Caco-2 (cell line): Measurements from ENCODE around the gene IQSEC1. TPM values are rescaled to one million over a fixed set of nuclear protein-coding genes. Genes with fewer than 3 reads are reported as not detected.
A peak's percentile ranks its signal among the peaks of the same experiment; 100 is the strongest.

Experiments used
- BruUV-seq: library from RNA; stranded (reverse); fragments of 400-500 nt; replicated peaks from 2 replicates; lab custom pipeline; 2021; lab: Mats Ljungman, UMichigan
- CTCF ChIA-PET: fragments of 300-600 bp; sonication (Branson Sonifier 250); formaldehyde crosslinking; loops from one replicate; lab custom pipeline; 2022; ENCODE audit warnings: antibody characterized with exemption; lab: Charles Lee
- POLR2A ChIA-PET: fragments of 300-600 bp; sonication (Branson Sonifier 250); formaldehyde crosslinking; loops from one replicate; lab custom pipeline; 2022; ENCODE audit warnings: antibody characterized with exemption; lab: Charles Lee
- DNase-seq, 2 experiments: peaks; one replicate each; pipeline versions ENCODE4 v3.0.0 to v3.0.0-alpha.2; 2020 to 2022
- H3K27me3 ChIP-seq: replicated peaks from 2 replicates; pipeline ENCODE4 v1.6.0; 2011; ENCODE audit warnings: low read length; ENCODE audit not compliant: control insufficient read depth, insufficient read depth
- H3K36me3 ChIP-seq: 2 replicates; pipeline ENCODE4 v1.5.1; 2011; ENCODE audit warnings: low read length; ENCODE audit not compliant: control insufficient read depth, insufficient read depth
- H3K4me1 ChIP-seq: fragments of 250-450 bp; sonication (Bioruptor Pico); 2 replicates; pipeline ENCODE4 v1.5.1; 2020; ENCODE audit warnings: mild to moderate bottlenecking
- H3K4me3 ChIP-seq: 2 replicates; pipeline ENCODE4 v1.5.1; 2011; ENCODE audit warnings: low read depth, mild to moderate bottlenecking, control low read depth, low read length
- H3K9me3 ChIP-seq: fragments of 250-450 bp; sonication (Bioruptor Pico); 2 replicates; pipeline ENCODE4 v1.5.1; 2020; ENCODE audit warnings: mild to moderate bottlenecking, moderate library complexity
- H3K27ac Mint-ChIP-seq: one replicate; pipeline ENCODE4 v1.8.0; 2022; ENCODE audit warnings: mixed read lengths; ENCODE audit not compliant: unreplicated experiment
- H3K27me3 Mint-ChIP-seq: one replicate; pipeline ENCODE4 v1.8.0; 2022; ENCODE audit warnings: mixed read lengths; ENCODE audit not compliant: insufficient read depth, unreplicated experiment
- H3K36me3 Mint-ChIP-seq: one replicate; pipeline ENCODE4 v1.8.0; 2022; ENCODE audit warnings: mild to moderate bottlenecking, mixed read lengths; ENCODE audit not compliant: insufficient read depth, unreplicated experiment
- H3K4me1 Mint-ChIP-seq: one replicate; pipeline ENCODE4 v1.8.0; 2022; ENCODE audit warnings: low read depth, mixed read lengths; ENCODE audit not compliant: unreplicated experiment
- H3K4me3 Mint-ChIP-seq: one replicate; pipeline ENCODE4 v1.8.0; 2022; ENCODE audit warnings: mild to moderate bottlenecking, moderate library complexity, mixed read lengths; ENCODE audit not compliant: unreplicated experiment
- H3K9me3 Mint-ChIP-seq: one replicate; pipeline ENCODE4 v1.8.0; 2022; ENCODE audit warnings: mixed read lengths; ENCODE audit not compliant: unreplicated experiment
- CTCF ChIP-seq, 2 experiments: fragments of 200-600 bp in 1 of 2; IDR thresholded peaks; 1 replicate in 1 of 2; 2 replicates in 1 of 2; pipeline versions ENCODE4 v1.5.1 to v1.8.0; 2011 to 2022; ENCODE audit warnings: antibody characterized with exemption in 1 of 2, control low read depth in 1 of 2, inconsistent platforms in 1 of 2, low read depth in 1 of 2, low read length in 1 of 2, mild to moderate bottlenecking in 1 of 2, moderate library complexity in 1 of 2; ENCODE audit not compliant: insufficient read depth in 1 of 2, severe bottlenecking in 1 of 2, unreplicated experiment in 1 of 2
- intact Hi-C: fragments of 100-400 bp; cut with micrococcal nuclease; formaldehyde crosslinking; loops from one replicate; pipeline ENCODE4 v1.10.0; 2022; ENCODE audit not compliant: unreplicated experiment
- total RNA-seq: library from RNA; stranded (reverse); gene quantifications from 2 replicates; pipeline ENCODE4 v1.2.3, GENCODE V29; 2022

Gene IQSEC1
- total RNA-seq, 1 experiment from 2014 or later = 40.0 TPM

DNA sequence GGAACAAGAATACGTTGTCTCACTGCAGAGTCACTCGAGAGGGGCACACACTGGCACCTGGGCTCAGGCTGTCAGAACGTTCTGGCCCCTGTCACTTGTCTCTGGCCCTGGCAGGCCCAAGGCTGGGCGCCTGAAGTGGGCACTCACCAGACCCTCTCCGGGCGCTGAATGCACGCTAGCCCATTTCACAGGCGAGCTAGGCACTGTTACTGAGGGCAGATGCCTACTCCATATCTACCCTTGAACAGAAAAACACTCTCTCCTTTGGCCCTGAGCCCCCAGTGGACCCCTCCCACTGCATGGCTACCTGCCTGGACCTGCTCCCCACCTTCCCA is 42.3 kb upstream of the IQSEC1 start:
- H3K4me3 Mint-ChIP-seq = no peak overlapping the region
- no peaks in the 10 kb centered on the region for H3K9me3 ChIP-seq
- H3K36me3 Mint-ChIP-seq = no peaks in the 10 kb centered on the region
- H3K4me1 ChIP-seq = no peaks in the 10 kb centered on the region
- no peak overlapping the region for H3K27ac Mint-ChIP-seq
- ChIA-PET POLR2A (no interaction called here), CTCF (interaction anchor here (0.8 kb wide), 1 partner anchor 16 kb away, joined by 3 read pairs; no protein-coding TSS in a partner anchor)
- no TSS peak for BruUV-seq
- no peak overlapping the region for H3K4me3 ChIP-seq
- H3K36me3 ChIP-seq = no peaks in the 10 kb centered on the region
- no peak for DNase-seq
- H3K27me3 Mint-ChIP-seq = peaks cover 28% of the 10 kb centered on the region
- TF ChIP-seq CTCF (IDR thresholded peaks at IDR 0.05; ENCODE audit: insufficient read depth in 1 of 2, low read depth in 1 of 2, low read length in 1 of 2, severe bottlenecking in 1 of 2, unreplicated experiment in 1 of 2) = no peak
- intact Hi-C loops = no loop called here
- H3K27me3 ChIP-seq = no peaks in the 10 kb centered on the region
- peaks cover 7% of the 10 kb centered on the region for H3K4me1 Mint-ChIP-seq
- H3K9me3 Mint-ChIP-seq = no peaks in the 10 kb centered on the region

DNA sequence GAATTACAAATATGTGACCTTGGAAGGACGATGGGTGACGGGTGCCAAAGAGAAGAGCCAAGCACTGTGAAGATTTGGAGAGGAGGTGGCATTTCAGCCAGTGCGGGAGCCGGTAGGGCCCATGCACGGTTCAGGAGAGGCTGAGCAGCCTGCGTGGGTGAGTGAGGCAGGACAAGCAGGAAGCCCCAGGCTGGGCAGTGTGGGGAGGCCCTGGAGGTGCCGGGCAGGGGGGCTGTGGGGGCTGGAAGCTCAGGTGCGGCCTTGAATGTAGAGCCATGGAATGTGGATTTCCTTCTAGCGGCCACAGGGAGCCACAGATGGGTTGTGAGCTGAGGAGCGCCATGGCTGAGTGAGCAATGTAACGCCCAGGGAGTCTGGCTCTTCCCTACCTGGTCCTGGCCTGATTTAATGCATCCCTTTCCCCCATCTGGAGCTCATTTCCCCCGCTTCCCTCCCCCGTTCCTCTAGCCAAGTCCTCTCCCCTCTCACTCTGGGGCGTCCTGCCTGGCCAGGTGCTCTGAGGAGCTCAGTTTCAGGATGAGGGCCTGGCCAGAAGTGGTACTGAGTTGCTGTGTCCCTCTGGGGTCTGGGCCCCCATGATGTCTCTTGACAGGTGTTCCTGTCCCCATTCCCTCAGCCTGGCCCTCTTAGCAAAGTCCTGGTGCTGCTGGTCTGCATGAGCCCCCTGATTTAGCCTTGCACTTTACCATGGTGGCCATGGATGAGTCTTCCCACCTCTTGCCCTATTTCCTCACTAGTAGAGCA is 41.8 kb upstream of the IQSEC1 start:
- no peaks in the 10 kb centered on the region for H3K4me1 ChIP-seq
- H3K9me3 Mint-ChIP-seq = no peaks in the 10 kb centered on the region
- H3K36me3 Mint-ChIP-seq = no peaks in the 10 kb centered on the region
- H3K4me1 Mint-ChIP-seq = peaks cover 7% of the 10 kb centered on the region
- no peak overlapping the region for H3K4me3 Mint-ChIP-seq
- POLR2A ChIA-PET = no interaction called here
- H3K36me3 ChIP-seq = no peaks in the 10 kb centered on the region
- H3K27ac Mint-ChIP-seq = no peak overlapping the region
- intact Hi-C loops = no loop called here
- no TSS peak for BruUV-seq
- no peaks in the 10 kb centered on the region for H3K9me3 ChIP-seq
- DNase-seq = peak in 1 of 2 experiments; percentile 21
- no peak overlapping the region for H3K4me3 ChIP-seq
- TF ChIP-seq CTCF (IDR thresholded peaks at IDR 0.05; ENCODE audit: insufficient read depth in 1 of 2, low read depth in 1 of 2, low read length in 1 of 2, severe bottlenecking in 1 of 2, unreplicated experiment in 1 of 2) = no peak
- CTCF ChIA-PET = interaction anchor here (0.7 to 0.8 kb wide), 2 partner anchors 16 to 23 kb away, joined by 3 to 4 read pairs; no protein-coding TSS in a partner anchor
- no peaks in the 10 kb centered on the region for H3K27me3 ChIP-seq
- H3K27me3 Mint-ChIP-seq = peaks cover 25% of the 10 kb centered on the region

GRCh38 chr3:13113346-13114330 is 40.4 kb upstream of the IQSEC1 start:
- POLR2A ChIA-PET = no interaction called here
- H3K4me1 Mint-ChIP-seq = peaks cover 7% of the 10 kb centered on the region
- Histone ChIP-seq H3K4me1 (no peaks in the 10 kb centered on the region), H3K27me3 (no peaks in the 10 kb centered on the region), H3K9me3 (no peaks in the 10 kb centered on the region), H3K36me3 (no peaks in the 10 kb centered on the region), H3K4me3 (no peak overlapping the region)
- no peak overlapping the region for H3K27ac Mint-ChIP-seq
- intact Hi-C loops = no loop called here
- no peaks in the 10 kb centered on the region for H3K36me3 Mint-ChIP-seq
- H3K27me3 Mint-ChIP-seq = peaks cover 23% of the 10 kb centered on the region
- H3K9me3 Mint-ChIP-seq = no peaks in the 10 kb centered on the region
- BruUV-seq = no TSS peak
- no peak overlapping the region for H3K4me3 Mint-ChIP-seq
- CTCF ChIA-PET = interaction anchor here (1.7 kb wide), 1 partner anchor 22 kb away, joined by 5 read pairs; no protein-coding TSS in a partner anchor
- no peak for TF ChIP-seq CTCF (IDR thresholded peaks at IDR 0.05; ENCODE audit: insufficient read depth in 1 of 2, low read depth in 1 of 2, low read length in 1 of 2, severe bottlenecking in 1 of 2, unreplicated experiment in 1 of 2)
- no peak for DNase-seq
